GM19193 (cell line): Measurements from ENCODE around the gene SMCO3.

ENCODE experiments used
- POLR2A ChIP-seq: IDR thresholded peaks from 4 replicates; pipeline ENCODE4 v1.6.1; 2011; ENCODE audit not compliant: insufficient read depth, insufficient read length; ENCODE audit errors: extremely low read depth

SMCO3 gene

DNA sequence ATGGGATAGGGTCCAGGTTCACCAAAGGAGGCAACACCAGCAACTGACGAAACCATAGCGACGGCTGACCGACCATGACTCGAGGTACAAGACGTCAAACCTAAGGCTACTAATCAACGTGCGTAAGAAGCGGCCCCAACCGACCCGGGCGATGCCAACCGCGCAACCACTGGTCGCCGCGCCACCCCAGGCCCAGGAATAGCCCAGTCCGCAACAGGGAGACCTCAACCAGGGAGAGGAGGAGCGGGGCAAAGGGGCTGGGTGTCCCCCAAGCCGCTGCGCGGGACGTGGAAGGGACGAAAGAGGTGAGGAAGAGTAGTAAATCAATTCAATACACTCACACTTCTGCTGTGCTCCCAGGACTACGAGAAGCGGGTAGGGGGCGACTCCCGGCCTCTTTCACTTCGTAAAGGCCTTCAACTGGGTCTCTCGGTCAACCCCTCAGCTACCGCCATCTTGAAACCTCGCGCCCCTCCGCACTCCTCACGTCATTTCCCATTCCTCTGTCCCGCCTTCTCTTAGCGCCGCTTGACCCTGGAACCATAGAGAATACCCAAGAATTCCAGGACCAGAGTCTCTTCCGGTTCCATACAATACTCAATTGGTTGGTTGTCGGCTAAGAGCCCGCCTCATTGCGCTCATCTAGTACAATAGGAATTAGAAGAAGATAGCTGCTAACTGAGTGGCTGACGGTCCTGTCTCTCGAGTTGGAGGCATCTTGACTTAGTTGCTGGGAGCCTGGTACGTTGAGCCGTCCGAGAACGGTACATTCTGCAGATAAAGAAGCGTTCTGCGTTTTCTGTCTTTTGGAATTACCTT, 10.8 kb downstream of the SMCO3 start, which contains the start of the genes C12orf60 and WBP11:
Gene C12orf60, plus strand, starts transcription at position 660 of the 819 bp plus-strand sequence. CDS start 19,266 bp downstream, outside the sequence.
Gene WBP11, minus strand, starts transcription at position 468 of the 819 bp plus-strand sequence. CDS start 2,095 bp downstream, outside the sequence.
- peak; percentile 82 for TF ChIP-seq POLR2A

DNA sequence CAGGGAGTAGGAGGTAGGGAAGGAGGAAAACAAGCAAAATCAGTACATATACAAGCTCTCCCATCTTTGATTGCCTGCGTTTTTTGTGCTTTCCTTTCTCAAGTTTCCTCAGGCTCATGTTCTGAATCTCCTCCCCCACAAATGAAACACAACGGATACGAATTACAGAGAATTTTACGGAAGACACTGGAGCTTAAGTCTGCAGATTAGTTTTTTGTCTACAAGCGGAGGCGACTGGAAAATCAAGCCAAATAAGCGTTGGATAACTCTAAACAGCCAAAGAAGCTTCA, 11.3 kb downstream of the SMCO3 start:
- no peak for TF ChIP-seq POLR2A

DNA sequence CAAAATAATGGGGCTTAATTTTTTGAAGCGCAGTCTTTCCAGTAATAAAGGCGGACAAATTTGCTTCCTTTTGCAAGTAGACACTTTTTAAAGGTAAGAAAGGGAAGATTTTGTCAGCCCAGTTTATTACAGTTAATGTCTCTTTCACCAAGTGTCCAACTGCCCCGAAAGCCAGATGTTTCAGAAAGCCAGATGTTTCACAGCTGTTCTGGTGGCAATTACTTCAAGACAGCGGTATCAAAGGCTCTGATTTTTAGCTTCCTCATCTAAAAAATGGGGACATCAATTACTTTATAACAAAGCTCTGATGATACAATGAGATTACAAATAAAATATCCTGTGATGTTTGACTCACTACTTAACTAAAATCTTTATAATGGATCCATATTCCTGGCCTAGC, 11.7 kb downstream of the SMCO3 start:
- TF ChIP-seq POLR2A, result no peak

DNA sequence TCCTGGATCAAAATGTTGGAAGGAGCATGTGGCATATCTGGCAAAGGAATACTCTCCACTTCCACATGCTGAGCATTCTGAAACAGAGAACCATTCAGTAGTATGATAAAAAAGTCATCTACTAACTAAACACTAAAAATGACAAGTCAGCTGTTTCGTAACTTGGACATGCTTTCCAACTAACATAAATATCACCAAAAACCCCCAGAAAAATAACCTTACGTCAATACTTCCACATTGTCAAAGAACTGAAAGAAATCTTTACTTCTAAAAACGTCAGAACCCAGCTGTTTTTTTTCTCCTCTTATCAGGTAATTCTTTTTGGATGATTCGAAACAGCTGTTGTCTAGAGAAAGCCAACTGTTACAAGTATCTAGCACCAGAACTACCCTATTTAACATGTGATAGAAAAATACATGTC, 18.9 kb downstream of the SMCO3 start:
- TF ChIP-seq POLR2A, result no peak

DNA sequence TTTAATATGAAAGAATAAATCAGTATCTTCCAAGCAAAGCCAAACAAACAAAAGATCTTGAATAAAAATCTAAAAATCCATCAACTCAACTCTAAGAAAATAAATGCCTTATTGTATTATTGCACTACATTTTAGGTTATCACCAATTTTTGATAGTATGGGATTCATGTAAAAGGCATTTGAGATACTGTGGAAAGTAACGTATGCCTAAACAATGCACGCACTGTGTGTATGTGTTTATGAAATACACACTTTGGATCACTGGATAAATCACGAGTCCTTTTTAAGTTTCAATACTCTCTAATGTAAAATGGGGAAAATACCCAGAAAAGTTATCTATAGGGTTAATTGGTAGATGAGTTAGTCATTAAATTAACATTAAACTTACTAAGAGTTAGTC, 28.4 kb downstream of the SMCO3 start:
- no peak for TF ChIP-seq POLR2A

DNA sequence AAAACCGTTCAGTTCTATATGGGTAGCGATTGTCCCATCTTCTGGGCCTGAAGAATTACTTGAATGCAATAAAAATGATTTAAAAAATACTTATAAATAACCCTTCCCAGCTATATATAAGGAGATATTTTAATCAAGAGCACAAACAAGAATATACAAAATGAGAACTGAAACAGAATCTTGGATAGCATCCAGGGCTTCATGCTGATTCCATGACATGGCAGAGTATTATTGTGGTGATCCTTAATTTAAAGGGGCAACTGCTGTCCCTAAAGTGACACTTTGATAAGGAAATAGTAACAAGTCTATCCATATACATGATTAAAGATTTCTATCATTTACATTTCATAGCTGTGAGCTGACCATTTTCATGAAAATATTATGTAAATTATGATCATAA, 29.5 kb downstream of the SMCO3 start:
- TF ChIP-seq POLR2A, result no peak

DNA sequence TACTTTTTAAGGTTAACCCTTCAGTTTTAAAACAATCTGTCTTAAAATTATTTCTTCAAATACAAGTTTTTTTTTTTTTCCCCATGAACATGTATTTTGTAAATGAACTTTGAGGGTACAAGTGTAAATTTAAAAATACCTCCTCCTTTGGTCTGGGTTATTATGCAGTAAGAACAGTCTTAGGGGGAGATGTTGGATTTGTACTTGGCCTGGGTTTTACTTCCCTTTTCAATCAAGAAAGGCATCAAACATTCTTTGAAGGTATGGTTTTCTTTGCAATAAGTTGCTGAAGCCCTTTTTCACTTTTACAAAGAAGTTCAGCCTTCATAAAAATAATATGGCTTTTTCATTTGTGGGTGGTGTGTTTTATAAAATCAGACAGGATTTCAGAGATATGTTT, 31.2 kb downstream of the SMCO3 start:
- no peak for TF ChIP-seq POLR2A

DNA sequence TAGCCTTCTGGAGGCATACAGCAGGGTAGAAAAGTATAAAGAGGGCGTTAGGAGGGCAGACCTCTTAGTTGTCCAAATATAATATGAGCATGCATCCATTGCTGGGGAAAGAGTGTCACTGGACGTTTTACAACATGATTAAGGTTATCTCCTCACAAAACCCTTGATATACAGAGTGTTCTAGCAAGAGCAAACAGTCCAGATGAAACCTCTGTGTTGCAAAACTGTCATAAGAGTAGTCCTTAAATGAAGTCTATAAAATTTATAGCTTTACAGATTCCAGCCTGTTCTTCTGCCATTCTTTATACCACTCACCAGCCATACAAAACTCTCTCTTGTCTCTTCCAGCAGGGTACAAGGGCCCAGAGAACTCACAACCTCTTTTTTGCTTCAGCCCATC, 32.4 kb downstream of the SMCO3 start:
- no peak for TF ChIP-seq POLR2A

DNA sequence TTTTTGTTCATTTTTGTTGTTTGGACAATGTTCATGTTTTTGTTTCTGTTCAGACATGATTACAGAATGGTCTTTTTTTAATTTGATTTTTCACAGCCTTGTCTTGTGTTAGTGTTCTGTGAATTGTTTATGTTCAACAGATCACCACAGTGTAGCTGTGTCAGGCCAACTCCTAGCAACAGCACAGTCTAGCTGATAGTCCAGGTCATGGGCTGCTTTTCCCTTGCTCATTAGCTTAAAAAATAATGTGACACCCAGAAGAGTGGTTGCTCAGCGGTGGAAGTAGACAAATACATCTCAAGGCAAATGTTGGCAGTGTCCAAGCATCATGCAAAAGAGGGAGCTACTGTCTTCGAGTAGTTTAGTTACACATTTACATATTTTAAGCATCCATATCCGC, 33.1 kb downstream of the SMCO3 start:
- TF ChIP-seq POLR2A, result no peak

DNA sequence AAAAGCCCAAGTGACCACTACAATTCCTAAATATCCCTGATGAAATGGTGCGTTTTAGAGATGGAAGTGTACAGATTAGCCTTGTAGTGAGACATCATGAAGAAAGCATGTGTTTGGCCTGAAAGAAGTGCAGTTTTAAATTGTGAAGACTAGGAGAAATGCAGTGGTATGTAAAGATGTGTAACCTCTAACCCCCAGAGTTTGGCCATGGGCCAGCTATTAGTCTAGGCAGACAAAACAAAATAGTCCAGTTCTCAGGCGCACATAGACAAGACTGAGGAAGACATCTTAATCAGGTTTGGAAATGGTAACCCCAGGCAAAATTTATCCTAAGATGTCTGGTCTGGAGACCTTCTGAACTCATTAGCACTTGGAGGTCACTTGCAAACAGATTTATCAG, 34.1 kb downstream of the SMCO3 start:
- TF ChIP-seq POLR2A, result no peak

DNA sequence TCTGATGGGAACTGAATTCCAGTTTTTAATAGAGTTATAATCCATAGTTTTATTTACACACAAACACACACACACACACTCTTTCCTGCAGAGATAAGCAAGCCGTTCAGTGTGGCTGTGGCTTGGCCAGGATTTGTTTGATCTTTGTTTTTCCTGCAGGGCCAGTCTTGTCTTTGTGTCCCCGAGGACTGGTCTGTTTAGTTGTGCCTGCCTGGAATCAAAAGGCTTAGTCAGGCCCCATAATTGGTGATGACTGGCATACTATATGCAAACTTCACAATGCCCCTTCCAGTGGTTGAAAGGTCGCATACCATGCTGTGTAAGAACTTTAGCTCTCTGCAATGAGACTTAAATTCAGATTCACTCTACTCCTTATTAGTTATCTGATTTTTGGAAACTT, 36.7 kb downstream of the SMCO3 start:
- no peak for TF ChIP-seq POLR2A

DNA sequence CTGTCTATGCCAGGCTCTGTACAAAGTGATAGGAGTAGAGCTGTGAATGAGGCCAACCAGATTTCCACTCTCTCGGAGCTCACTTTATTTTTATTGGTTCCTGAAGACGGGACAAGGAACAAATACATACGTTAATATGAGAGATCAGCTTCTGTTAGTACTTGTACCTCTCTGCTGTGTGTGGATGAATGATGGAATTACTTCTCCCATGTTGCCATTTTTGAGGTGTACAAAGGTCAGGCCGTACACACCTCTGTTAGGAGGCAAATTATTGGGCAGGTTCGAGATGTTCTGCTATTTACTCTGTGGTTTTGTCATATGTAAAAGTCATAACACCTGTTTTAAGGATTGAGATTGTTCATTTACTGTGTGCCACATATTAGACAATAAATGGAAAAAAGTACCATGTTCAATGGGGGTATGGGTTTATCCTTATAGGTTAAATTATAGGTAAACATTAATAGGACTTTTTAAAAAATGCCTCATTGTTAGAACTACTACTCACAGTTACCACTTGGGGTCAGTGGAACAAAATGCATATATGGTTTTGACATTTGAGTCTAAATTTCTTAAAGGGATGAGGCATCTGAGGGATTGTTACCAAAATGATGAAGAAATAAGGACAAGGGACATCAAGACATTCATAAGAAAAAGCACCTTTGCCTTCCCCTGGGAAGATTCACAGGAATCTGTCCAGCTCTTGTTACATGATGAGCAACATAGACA, 37.6 kb downstream of the SMCO3 start:
- no peak for TF ChIP-seq POLR2A

DNA sequence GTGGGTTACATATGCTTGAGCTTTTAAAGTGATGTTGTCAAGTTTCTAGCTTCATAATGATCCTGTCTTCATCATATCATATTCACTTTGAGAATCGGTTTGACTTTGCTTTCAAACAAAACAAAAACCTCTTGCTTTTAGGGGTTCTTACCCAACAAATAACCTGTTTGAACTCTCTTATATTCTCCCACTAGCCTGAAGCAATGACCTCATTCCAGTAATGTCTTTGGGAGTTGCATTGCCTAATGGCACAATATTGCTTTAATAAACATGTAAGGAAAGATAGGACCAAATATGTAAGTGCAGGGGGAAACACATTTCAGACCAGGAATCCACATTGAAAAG, 38.4 kb downstream of the SMCO3 start:
- no peak for TF ChIP-seq POLR2A

DNA sequence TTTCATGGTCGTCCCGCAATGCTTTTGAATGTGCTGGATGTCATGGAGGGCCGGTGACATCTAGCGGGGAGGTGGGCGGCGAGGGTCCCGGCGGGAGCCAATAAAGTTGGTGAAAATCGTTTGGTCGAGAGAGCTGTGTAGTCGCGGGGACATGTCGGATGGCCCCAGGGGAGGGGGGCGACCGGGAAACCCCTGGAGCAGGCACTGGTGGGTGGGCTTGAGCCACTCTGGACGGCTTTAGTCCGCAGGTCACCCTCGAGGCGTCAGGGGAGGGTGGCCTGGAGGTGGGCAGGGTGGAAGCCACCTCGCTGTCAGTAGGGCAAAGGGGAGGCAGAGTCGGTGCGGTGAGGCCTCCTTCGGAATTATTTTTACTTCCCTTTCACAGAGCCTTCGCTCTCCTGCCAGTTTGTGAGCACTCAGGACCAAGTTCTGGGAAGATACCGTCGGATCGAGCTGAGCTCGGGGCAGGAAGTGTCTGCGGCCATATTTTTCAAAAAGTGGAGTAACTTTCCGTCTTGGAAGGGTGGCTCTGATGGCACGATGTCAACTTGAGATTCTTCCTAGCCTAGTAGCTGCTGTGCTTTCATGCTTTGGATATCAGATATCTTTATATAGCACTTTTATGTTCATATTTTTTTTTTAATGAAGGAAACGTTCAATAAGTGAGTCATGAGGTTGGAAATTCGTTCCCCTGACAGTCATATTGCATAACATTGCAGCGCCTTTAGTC, 38.9 kb downstream of the SMCO3 start:
- no peak for TF ChIP-seq POLR2A

DNA sequence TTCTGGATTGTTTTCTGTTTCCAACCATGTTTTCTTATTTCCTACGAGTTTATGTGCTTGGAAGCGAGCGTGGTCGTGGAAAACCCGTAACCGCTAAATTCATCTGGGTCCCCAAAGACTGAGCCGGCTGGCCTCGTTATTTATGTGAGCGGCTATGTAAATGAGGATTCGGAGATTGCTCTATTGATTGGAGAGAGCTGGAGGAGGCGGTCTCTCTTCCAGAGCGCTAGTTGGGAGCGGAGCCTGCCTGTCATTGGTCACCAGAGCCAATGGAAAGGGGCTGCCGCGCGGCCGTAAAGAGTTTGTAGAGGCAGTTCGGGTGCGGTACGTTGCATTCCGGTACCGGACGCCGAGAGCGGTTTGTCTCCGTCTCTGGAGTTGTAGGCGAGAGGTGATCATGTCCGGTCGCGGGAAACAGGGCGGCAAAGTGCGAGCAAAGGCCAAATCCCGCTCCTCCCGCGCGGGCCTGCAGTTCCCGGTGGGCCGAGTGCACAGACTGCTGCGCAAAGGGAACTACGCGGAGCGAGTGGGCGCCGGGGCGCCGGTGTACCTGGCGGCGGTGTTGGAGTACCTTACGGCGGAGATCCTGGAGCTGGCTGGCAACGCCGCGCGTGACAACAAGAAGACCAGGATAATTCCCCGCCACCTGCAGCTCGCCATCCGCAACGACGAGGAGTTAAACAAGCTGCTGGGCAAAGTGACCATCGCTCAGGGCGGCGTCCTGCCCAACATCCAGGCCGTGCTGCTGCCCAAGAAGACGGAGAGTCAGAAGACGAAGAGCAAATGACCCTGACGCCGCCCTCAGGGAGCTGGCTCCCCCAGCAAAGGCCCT, 39.7 kb downstream of the SMCO3 start:
- TF ChIP-seq POLR2A, result peak; percentile 88
